AG08395 (cell line): ENCODE results near the gene NGF.
"Not testable (repeated sequence)": the region's sequence is repeated elsewhere in the genome, so short reads cannot be mapped to it uniquely, and the experiment has no call there.

Experiments
- DNase-seq: peaks from one replicate; pipeline ENCODE4 v3.0.0; 2012; ENCODE audit warnings: mixed read lengths, low spot score

NGF gene

GRCh38 chr1:115337633-115338456 lies at the start of gene NGF:
Gene NGF, minus strand, starts transcription at chr1:115338249. Its CDS starts 51,454 bp downstream, at chr1:115286795.
- DNase-seq: peak; percentile 87

GRCh38 chr1:115383455-115383854 lies 45.4 kb upstream of the NGF start:
- not testable (repeated sequence) for DNase-seq

- no peak for DNase-seq
Measured at GRCh38 chr1:115379943-115380342, 41.9 kb upstream of the NGF start.

- no peak for DNase-seq
Measured at GRCh38 chr1:115377411-115377810, 39.4 kb upstream of the NGF start.

- DNase-seq: no peak
Measured at GRCh38 chr1:115374598-115374997, 36.5 kb upstream of the NGF start.

GRCh38 chr1:115373305-115373704 lies 35.3 kb upstream of the NGF start:
- DNase-seq: peak; percentile 91

- DNase-seq: no peak
Measured at GRCh38 chr1:115365738-115366137, 27.7 kb upstream of the NGF start.

- no peak for DNase-seq
Measured at GRCh38 chr1:115364780-115365155, 26.7 kb upstream of the NGF start.

- peak; percentile 73 for DNase-seq
Measured at GRCh38 chr1:115364046-115364779, 26.2 kb upstream of the NGF start.

- no peak for DNase-seq
Measured at GRCh38 chr1:115363171-115363570, 25.1 kb upstream of the NGF start.

GRCh38 chr1:115360505-115361129 lies 22.6 kb upstream of the NGF start:
- not testable (repeated sequence) for DNase-seq

- DNase-seq: not testable (repeated sequence)
Measured at GRCh38 chr1:115359787-115360452, 21.9 kb upstream of the NGF start.

GRCh38 chr1:115356356-115356755 lies 18.3 kb upstream of the NGF start:
- DNase-seq: no peak

GRCh38 chr1:115355069-115355468 lies 17.0 kb upstream of the NGF start:
- no peak for DNase-seq

- no peak for DNase-seq
Measured at GRCh38 chr1:115351143-115351542, 13.1 kb upstream of the NGF start.

- DNase-seq: no peak
Measured at GRCh38 chr1:115348636-115349035, 10.6 kb upstream of the NGF start.

- DNase-seq: no peak
Measured at GRCh38 chr1:115347282-115347681, 9.2 kb upstream of the NGF start.

- no peak for DNase-seq
Measured at GRCh38 chr1:115343200-115343737, 5.2 kb upstream of the NGF start.

- no peak for DNase-seq
Measured at GRCh38 chr1:115341948-115342347, 3.9 kb upstream of the NGF start.

- no peak for DNase-seq
Measured at GRCh38 chr1:115340879-115341278, 2.8 kb upstream of the NGF start.

- DNase-seq: no peak
Measured at GRCh38 chr1:115338457-115338820, 390 bp upstream of the NGF start.

- no peak for DNase-seq
Measured at GRCh38 chr1:115337276-115337632, 795 bp downstream of the NGF start.
